Measurements from ENCODE around the gene TANGO6.

TANGO6 gene

DNA sequence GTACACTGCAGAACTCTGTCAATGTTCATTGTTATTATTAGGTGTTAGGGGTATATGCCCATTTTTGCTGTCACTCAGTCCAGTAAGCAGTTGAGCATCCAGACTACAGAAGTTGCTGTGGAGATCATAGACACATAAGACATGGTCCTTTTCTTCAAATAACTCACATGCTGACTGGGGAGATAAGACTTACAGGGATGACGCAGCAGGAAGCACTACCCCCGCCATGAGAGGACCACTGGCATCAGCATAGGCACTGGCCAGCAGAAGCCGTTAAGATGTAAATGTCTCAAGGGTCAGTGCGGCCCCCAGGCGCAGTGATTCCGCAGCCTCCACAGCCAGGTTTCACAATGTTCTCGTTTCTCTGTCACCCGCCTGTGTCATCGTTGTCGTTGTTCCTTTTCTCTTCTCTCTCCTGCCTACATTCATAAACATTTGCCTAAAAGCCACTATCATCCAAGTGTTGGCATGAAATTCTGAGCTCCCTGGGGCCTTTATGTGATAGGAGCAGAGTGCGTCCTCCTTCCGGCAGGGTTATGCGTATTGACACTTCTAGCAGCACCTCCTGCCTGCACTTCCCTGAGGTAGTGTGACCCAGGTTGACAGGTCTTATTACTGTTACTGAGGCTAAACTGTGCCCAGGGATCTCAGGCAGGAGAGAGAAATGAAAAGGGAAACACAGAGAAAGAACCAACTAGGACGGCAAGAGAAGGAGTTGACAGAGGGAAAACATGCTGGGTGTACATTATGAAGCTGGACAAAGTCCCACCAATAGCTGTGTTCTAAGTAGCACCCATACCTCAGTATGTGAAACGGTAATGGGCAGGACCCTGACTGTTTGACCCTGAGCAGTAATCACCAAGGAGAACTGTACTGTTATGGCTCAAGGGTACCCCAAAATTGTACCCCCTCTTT, 17.9 kb downstream of the TANGO6 start:
- DNase-seq (ENCODE audit: insufficient read length, low spot score) (no peak), FAIRE-seq (no peak)

DNA sequence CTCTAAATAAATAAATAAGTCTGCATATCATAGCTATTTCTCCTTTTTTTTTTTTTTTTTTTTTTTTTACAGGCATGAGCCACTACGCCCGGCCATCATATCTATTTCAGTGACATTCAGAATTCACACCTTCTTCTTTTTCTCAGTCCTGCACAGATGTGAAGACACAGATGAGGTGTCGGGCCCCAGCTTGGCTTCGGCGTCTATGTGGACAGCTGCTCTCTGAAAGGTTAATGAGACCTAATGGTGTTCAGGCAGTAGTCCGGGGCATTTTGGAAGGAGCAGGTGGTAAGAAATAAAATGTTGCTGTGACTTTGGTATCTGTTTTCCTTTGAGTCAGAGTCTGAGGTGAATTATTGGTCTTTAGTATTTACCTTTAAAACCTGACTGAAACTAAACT, 23.6 kb downstream of the TANGO6 start:
- DNase-seq (ENCODE audit: insufficient read length, low spot score) (no peak), FAIRE-seq (no peak)

DNA sequence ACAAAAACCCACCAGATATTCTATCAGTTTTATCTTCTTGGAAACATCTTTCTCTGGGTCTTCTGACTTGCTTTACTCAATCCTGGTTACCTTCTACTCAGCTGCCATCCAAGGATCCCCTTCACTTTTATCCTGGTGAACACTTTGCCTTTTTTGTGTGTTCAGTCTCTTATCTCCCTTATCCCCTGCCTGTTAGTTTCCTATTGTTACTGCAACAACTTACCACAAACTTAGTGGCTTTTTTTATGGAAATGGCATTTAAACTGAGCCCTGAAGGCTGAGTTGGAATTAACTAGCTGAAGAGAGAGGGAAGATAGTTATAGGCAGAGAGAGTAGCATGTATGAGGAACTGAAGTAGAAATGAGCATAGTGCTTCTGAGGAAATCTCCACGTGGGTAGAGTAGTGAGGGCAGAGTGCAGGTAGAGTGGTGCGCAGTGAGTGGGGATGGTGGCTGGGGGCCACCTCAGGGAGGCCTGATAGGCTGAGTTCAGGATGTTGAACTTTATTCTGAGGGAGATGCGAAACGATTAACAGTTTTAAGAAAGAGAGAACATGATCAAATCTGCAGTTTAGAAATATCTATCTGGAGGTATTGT, 26.3 kb downstream of the TANGO6 start:
- DNase-seq (ENCODE audit: insufficient read length, low spot score) (no peak), FAIRE-seq (no peak)

GRCh38 chr16:68873635-68874471, 30.5 kb downstream of the TANGO6 start:
- DNase-seq (ENCODE audit: insufficient read length, low spot score) (no peak), FAIRE-seq (no peak)

DNA sequence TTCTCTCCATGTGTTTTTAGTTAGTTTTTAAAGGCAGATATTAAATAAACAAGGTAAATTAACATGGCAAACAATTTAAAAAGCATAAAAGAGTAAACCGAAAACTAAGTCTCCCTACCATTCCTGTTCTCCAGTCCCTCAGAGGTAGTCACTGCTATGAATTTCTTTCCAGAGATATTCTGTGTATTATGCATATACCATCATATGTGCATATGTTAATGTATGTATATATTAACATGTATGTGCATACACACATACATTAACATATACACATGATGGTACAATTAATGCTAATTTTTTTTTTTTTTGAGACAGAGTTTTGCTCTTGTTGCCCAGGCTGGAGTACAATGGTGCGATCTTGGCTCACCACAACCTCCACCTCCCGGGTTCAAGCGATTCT, 32.5 kb downstream of the TANGO6 start:
- DNase-seq (ENCODE audit: insufficient read length, low spot score), result no peak
- no peak for FAIRE-seq

DNA sequence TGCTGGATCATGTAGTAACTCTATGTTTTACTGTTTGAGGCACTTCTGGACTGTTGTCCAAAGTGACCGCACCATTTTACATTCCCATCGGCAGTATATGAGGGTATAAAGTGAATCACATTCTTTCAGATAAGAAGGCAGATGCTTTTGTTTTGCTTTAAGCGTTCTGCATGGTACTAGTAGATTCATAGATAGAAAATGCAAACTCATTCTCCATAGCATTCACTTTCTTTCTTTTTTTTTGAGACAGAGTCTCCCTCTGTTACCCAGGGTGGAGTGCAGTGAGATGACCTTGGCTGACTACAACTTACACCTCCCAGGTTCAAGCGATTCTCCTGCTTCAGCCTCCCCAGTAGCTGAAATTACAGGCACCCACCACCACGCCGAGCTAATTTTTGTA, 40.4 kb downstream of the TANGO6 start:
- DNase-seq (ENCODE audit: insufficient read length, low spot score) (no peak), FAIRE-seq (no peak)

GRCh38 chr16:68884401-68884800, 41.1 kb downstream of the TANGO6 start:
- FAIRE-seq, result no peak

GRCh38 chr16:68884861-68885720, 41.8 kb downstream of the TANGO6 start:
- FAIRE-seq (no peak), DNase-seq (ENCODE audit: insufficient read length, low spot score) (no peak)

More at GRCh38 chr16:68884401-68884800, 41.1 kb downstream of the TANGO6 start:
- no peak for DNase-seq (ENCODE audit: insufficient read length, low spot score)

DNA sequence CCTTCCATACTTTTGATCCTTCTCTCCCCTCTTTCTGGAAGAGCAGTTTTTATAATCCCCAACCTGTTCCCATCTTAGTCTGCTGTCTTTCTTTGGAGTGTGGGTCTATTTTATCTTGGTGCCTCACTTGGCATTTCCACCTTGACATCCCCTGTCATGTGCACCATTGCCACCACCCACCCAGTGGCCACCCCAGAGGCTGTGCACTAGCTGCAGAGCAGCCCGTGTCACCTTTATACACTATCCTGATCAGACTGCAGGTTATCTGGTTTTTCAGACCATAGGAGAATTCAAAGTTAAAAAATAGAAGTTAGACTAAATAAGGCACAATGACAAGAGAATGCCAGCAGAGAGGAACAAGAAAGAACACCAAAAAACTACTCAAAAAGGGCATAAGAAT, 43.8 kb downstream of the TANGO6 start:
- no peak for DNase-seq (ENCODE audit: insufficient read length, low spot score)
- no peak for FAIRE-seq

- DNase-seq (ENCODE audit: insufficient read length, low spot score), result no peak
- no peak for FAIRE-seq
Measured at GRCh38 chr16:68889508-68890150, 46.3 kb downstream of the TANGO6 start.

DNA sequence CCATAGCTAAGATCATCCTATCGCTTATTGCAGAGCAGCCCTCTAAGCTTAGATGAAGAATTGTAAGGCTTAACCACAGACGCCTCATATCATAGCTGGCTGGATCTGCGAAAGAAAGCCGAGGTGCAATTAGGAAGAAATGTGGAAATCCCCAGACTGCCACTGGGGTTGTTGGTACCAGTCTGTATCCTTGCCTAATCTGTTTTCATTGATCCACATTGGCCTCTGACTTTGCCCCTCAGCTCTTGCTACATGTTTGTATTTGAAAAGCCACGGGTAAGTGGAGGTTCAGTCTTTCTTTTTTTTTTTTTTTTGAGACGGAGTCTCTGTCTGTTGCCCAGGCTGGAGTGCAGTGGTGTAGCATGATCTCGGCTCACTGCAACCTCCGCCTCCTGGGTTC, 48.9 kb downstream of the TANGO6 start:
- DNase-seq (ENCODE audit: insufficient read length, low spot score), result no peak
- FAIRE-seq, result no peak

GRCh38 chr16:68892898-68893297, 49.6 kb downstream of the TANGO6 start:
- FAIRE-seq (no peak), DNase-seq (ENCODE audit: insufficient read length, low spot score) (no peak)

DNA sequence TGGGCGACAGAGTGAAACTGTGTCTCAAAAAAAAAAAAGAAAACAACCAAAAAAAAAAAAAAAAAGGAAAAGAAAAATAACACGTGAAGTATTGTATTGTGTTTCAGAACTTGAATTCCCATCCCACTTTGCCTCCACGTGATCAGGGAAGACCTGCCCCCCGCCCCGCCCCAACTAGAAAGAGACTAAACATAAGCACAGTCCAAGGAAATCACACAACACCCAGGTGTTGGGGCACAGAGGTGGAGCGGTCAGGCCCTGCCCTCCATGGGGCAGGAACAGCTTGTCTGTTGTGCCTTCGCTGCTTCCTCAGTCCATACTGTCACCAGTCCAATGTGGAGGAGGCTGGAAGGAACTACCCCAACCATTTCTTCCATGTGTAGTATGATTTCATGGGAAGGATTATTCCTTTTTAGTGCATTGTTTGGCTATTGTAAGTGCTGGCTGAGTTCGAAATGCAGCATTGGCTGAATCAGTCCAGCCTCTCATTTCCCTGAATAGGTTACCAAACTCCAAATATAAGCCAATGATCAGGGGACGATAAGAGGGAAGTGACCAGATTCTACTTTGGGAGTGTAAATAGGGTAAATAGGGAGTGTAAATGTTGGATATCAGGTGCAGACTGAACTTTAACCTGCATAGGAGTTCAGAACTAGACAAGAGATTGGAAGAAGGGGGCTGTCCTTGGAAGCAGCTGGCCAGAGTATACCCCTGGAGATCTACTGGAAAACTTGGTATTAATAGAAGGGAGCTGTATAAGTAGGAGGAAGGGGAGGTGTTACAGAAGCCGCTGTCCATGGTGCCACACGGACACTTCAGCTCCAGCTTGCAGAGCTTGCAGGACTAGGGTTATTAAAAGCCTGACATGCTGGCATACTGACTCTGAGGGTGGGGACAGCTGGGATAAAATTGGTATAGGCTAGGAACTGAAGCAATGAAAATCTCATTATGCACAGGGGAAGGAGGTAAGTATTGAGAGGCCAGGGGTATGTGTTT, 50.7 kb downstream of the TANGO6 start:
- no peak for FAIRE-seq

DNA sequence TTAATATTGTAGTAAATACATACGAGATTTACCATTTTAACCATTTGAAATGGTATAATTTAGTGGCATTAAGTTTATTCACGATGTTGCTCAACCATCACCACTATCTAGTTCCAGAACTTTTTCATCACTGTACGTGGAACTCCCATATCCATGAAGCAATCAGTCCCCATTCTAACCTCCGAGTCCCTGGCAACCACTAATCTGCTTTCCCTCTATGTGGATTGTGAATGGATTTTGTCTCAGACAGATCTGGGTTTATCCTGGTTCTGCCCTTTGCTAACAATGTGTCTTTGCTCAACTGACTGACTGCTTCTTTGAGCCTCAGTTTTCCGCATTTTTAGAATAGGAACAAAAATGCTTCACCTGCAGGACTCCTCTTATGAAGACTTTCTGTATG, 51.4 kb downstream of the TANGO6 start:
- FAIRE-seq (no peak), DNase-seq (ENCODE audit: insufficient read length, low spot score) (no peak)

More for the DNA sequence above, 50.7 kb downstream of the TANGO6 start:
- DNase-seq (ENCODE audit: insufficient read length, low spot score), result no peak

- FAIRE-seq, result no peak
- DNase-seq (ENCODE audit: insufficient read length, low spot score), result no peak
Measured at GRCh38 chr16:68898026-68898425, 54.7 kb downstream of the TANGO6 start.

DNA sequence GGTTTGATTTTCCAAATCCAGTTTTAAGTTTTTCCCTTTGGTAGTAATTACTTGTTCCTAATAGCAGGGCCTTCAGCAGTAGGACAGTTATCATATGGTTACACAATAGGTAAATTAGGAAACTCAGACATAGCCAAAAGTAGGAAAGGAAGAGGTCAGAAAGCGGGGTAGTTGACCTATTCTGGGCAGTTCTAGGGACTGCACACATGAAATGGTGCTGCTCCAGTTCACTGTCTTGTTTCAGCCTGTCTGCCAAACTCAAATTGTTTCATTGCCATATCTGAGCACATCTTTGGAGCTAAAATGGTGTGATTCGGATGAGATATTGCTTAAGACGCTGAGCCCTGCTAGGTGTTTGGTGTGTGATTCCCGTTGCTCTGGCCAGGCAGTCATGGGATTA, 56.7 kb downstream of the TANGO6 start:
- no peak for DNase-seq (ENCODE audit: insufficient read length, low spot score)
- FAIRE-seq, result no peak

DNA sequence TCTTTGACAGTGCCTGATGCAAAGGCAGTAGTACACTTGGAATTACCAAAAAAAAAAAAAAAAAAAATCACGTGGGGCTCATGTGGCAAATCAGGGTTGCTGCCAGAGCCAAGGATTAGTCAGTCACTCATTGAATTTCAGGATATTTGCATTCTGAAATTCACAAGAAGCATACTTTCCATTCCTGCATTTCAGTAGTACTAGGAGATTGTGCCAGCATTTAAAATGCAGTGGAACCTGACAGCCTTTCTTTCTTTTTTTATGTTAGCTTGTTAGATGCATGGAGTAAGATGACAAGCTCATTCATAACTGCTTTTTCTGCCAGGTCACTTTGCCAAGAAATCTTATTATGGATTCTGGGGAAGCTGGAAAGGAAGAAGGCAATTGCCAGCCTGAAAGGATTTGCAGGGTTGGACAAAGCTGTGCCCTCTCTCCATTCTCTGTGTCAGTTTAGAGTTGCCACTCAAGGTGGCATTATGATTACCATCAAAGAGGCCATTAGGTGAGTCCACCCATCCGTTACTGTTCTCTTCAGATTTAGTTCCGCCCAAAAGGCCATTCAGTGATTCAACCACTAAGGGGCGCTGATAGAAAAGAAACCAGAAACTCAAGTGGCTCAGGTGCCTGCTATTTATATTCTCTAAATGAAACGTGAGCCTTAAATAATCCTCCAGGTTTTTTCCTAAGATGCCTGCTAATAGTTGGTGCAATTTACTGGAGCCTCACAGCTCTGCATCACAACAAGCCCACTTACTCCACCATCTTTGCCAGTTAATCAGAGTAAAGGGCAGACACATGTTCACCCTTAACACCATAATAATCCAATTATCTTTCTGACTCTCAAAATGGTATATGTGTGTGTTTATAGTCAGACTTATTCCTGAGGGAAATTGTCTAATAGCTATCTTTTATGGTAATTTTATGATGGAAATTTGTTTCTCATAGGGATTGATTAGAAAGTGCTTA, 59.0 kb downstream of the TANGO6 start:
- FAIRE-seq (no peak), DNase-seq (ENCODE audit: insufficient read length, low spot score) (peak; percentile 57)

DNA sequence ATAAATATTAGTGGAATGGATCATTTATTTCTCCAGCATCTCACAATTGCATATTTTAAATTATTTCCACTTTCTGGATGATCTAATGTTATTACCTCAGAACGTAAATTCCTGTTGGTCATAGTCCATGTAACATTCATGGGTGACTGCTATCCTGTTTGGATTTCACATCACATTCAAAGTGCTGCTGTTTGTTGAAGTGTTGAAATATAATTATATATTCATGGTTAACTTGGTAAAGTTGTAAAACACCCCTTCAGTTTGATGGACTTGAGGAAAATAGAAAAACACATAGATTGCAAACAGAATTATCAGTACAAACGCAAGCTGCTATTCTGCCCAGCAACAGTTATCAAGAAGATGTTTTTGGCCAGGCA, 59.6 kb downstream of the TANGO6 start:
- FAIRE-seq (no peak), DNase-seq (ENCODE audit: insufficient read length, low spot score) (no peak)
